ENCODE measurements around the gene NAA15.
A peak's percentile ranks its signal among the peaks of the same experiment; 100 is the strongest.

Gene NAA15

DNA sequence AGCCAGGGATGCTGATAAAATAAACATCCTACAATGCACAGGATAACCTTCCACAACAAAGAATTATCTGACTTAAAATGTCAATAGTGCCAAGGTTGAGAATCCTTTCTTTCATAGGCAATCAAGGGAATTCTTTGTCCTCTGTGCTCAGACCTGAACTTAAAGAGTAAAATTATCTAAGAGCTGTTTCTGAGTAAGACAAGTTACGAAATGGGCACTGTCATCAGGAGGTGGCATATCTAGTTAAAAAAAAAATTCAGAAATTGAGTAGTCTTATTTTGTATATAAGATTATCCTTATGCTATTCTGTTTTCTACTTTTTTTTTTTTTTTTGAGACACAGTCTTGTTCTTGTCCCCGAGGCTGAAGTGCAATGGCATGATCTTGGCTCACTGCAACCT is 149.3 kb downstream of the NAA15 start:
- H3K4me3 ChIP-seq (ENCODE audit: low read depth, low read length, poor library complexity, severe bottlenecking): no peak overlapping the region
- no peak overlapping the region for H2AFZ ChIP-seq (ENCODE audit: low read length)
- no peaks in the 10 kb centered on the region for H3K9me2 ChIP-seq (ENCODE audit: low read depth, low read length)
- H4K20me1 ChIP-seq (ENCODE audit: insufficient read depth, low read length): no peaks in the 10 kb centered on the region
- TF ChIP-seq, protein P1, sequence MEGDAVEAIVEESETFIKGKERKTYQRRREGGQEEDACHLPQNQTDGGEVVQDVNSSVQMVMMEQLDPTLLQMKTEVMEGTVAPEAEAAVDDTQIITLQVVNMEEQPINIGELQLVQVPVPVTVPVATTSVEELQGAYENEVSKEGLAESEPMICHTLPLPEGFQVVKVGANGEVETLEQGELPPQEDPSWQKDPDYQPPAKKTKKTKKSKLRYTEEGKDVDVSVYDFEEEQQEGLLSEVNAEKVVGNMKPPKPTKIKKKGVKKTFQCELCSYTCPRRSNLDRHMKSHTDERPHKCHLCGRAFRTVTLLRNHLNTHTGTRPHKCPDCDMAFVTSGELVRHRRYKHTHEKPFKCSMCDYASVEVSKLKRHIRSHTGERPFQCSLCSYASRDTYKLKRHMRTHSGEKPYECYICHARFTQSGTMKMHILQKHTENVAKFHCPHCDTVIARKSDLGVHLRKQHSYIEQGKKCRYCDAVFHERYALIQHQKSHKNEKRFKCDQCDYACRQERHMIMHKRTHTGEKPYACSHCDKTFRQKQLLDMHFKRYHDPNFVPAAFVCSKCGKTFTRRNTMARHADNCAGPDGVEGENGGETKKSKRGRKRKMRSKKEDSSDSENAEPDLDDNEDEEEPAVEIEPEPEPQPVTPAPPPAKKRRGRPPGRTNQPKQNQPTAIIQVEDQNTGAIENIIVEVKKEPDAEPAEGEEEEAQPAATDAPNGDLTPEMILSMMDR (IDR thresholded peaks at IDR 0.05; ENCODE audit: low read length): no peak
- TF ChIP-seq EZH2 (IDR thresholded peaks at IDR 0.05; ENCODE audit: borderline replicate concordance, low read length): no peak
- H3K27ac ChIP-seq (ENCODE audit: low read depth, low read length, poor library complexity, severe bottlenecking): no peak overlapping the region
- peaks cover 19% of the 10 kb centered on the region for H3K79me2 ChIP-seq (ENCODE audit: insufficient read depth, low read length)
- H3K9ac ChIP-seq (ENCODE audit: low read length): no peak overlapping the region
- no peaks in the 10 kb centered on the region for H3K36me3 ChIP-seq (ENCODE audit: insufficient read depth, low read length)
- H3K4me2 ChIP-seq (ENCODE audit: low read length): no peak overlapping the region
- H3K4me1 ChIP-seq (ENCODE audit: insufficient read depth, low read length, severe bottlenecking): peaks cover 23% of the 10 kb centered on the region
- no peaks in the 10 kb centered on the region for H3K9me3 ChIP-seq (ENCODE audit: low read length)
- no peaks in the 10 kb centered on the region for H3F3A ChIP-seq (ENCODE audit: insufficient read depth, low read length)
- no peaks in the 10 kb centered on the region for H3K27me3 ChIP-seq (ENCODE audit: insufficient read depth, low read length)

DNA sequence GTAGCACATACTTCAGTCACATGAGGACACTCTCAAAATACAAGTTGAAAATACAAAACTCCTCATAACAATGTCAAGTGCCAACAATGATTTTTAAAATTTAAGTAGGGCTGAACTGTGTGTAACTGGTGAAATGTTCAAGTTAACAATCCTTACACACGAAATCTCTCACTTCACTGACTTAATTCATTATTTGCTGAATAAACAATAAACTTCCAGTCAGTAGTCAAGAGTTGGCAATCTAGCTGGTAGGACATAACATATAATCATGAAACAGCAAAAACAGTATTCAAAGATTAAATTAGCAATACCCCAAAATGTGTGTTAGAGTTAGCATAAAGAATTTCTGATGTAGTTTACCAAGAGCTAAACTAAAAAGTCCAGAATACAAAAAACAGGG is 150.7 kb downstream of the NAA15 start:
- H3K9ac ChIP-seq (ENCODE audit: low read length): peak overlapping the region; percentile 76
- H3K4me3 ChIP-seq (ENCODE audit: low read depth, low read length, poor library complexity, severe bottlenecking): peak overlapping the region; percentile 89
- H2AFZ ChIP-seq (ENCODE audit: low read length): no peak overlapping the region
- H3K9me3 ChIP-seq (ENCODE audit: low read length): no peaks in the 10 kb centered on the region
- peaks cover 38% of the 10 kb centered on the region for H3K4me1 ChIP-seq (ENCODE audit: insufficient read depth, low read length, severe bottlenecking)
- H3K36me3 ChIP-seq (ENCODE audit: insufficient read depth, low read length): no peaks in the 10 kb centered on the region
- H3K27ac ChIP-seq (ENCODE audit: low read depth, low read length, poor library complexity, severe bottlenecking): peak overlapping the region; percentile 85
- no peaks in the 10 kb centered on the region for H3F3A ChIP-seq (ENCODE audit: insufficient read depth, low read length)
- peak overlapping the region; percentile 97 for H3K4me2 ChIP-seq (ENCODE audit: low read length)
- no peak for TF ChIP-seq EZH2 (IDR thresholded peaks at IDR 0.05; ENCODE audit: borderline replicate concordance, low read length)
- TF ChIP-seq, protein P1 (IDR thresholded peaks at IDR 0.05; ENCODE audit: low read length): no peak
- no peaks in the 10 kb centered on the region for H4K20me1 ChIP-seq (ENCODE audit: insufficient read depth, low read length)
- no peaks in the 10 kb centered on the region for H3K27me3 ChIP-seq (ENCODE audit: insufficient read depth, low read length)
- H3K9me2 ChIP-seq (ENCODE audit: low read depth, low read length): no peaks in the 10 kb centered on the region
- peaks cover 33% of the 10 kb centered on the region for H3K79me2 ChIP-seq (ENCODE audit: insufficient read depth, low read length)

DNA sequence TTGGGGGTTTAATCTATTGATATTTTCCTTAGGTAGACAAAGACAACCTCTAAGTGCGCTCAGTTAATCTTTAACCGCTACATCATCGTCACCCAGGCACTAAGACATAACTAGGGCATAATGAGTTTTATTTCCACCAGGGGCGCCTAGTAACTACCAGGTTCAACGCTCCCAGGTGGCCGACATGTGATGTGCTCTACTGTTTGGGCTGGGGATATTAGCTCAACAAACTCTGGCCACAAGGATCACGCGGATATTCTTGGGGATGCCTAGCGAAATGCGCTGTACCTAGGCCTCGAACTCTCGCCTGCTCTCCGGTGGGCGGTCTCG is 151.7 kb downstream of the NAA15 start:
- H3K4me3 ChIP-seq (ENCODE audit: low read depth, low read length, poor library complexity, severe bottlenecking): peak overlapping the region; percentile 89
- H3K4me2 ChIP-seq (ENCODE audit: low read length): peak overlapping the region; percentile 97
- H4K20me1 ChIP-seq (ENCODE audit: insufficient read depth, low read length): no peaks in the 10 kb centered on the region
- no peaks in the 10 kb centered on the region for H3K36me3 ChIP-seq (ENCODE audit: insufficient read depth, low read length)
- H3K4me1 ChIP-seq (ENCODE audit: insufficient read depth, low read length, severe bottlenecking): peaks cover 44% of the 10 kb centered on the region
- H2AFZ ChIP-seq (ENCODE audit: low read length): 0 out of 2 replicates have a peak overlapping the region, but pooled peaks have one; percentile 5
- no peak for TF ChIP-seq EZH2 (IDR thresholded peaks at IDR 0.05; ENCODE audit: borderline replicate concordance, low read length)
- TF ChIP-seq, protein P1 (IDR thresholded peaks at IDR 0.05; ENCODE audit: low read length): peak; percentile 78
- H3F3A ChIP-seq (ENCODE audit: insufficient read depth, low read length): no peaks in the 10 kb centered on the region
- H3K79me2 ChIP-seq (ENCODE audit: insufficient read depth, low read length): peaks cover 43% of the 10 kb centered on the region
- H3K27ac ChIP-seq (ENCODE audit: low read depth, low read length, poor library complexity, severe bottlenecking): peak overlapping the region; percentile 85
- H3K9me3 ChIP-seq (ENCODE audit: low read length): no peaks in the 10 kb centered on the region
- H3K9me2 ChIP-seq (ENCODE audit: low read depth, low read length): no peaks in the 10 kb centered on the region
- peak overlapping the region; percentile 76 for H3K9ac ChIP-seq (ENCODE audit: low read length)
- H3K27me3 ChIP-seq (ENCODE audit: insufficient read depth, low read length): no peaks in the 10 kb centered on the region

Data from OCI-LY1 (cell line).